H1 (cell line): ENCODE data around the gene CAMTA1. TPM values are rescaled to one million over a fixed set of nuclear protein-coding genes. Genes with fewer than 3 reads are reported as not detected.

Experiments
- BRCA1 ChIP-seq: IDR thresholded peaks from 2 replicates; pipeline ENCODE4 v1.6.1; 2012; ENCODE audit warnings: low read depth, low read length, improper control_type of control experiment
- E2F6 ChIP-seq: IDR thresholded peaks from 2 replicates; pipeline ENCODE4 v1.6.1; 2012; ENCODE audit warnings: inconsistent platforms
- HDAC2 ChIP-seq, 2 experiments: fragments of 300-600 bp in 1 of 2; sonication (generic) in 1 of 2; IDR thresholded peaks; 2 replicates each; pipeline ENCODE4 v1.6.1; 2011 to 2012; ENCODE audit warnings: low read depth in 2 of 2, low read length in 2 of 2, mild to moderate bottlenecking in 2 of 2, moderate library complexity in 2 of 2, borderline replicate concordance in 1 of 2, inconsistent platforms in 1 of 2
- KDM5A ChIP-seq: fragments of 200-600 bp; IDR thresholded peaks from 2 replicates; pipeline ENCODE4 v1.7.1; 2012; ENCODE audit warnings: mild to moderate bottlenecking, low read length, inconsistent platforms, mixed read lengths
- MAX ChIP-seq: IDR thresholded peaks from 2 replicates; pipeline ENCODE4 v1.6.1; 2012; ENCODE audit warnings: inconsistent platforms
- SAP30 ChIP-seq: fragments of 300-600 bp; sonication (generic); IDR thresholded peaks from 2 replicates; pipeline ENCODE4 v1.7.1; 2012; ENCODE audit warnings: low read length, moderate library complexity, mild to moderate bottlenecking, inconsistent platforms; ENCODE audit not compliant: insufficient read depth, insufficient replicate concordance
- TBP ChIP-seq: IDR thresholded peaks from 2 replicates; pipeline ENCODE4 v1.6.1; 2011; ENCODE audit warnings: low read depth, low read length, improper control_type of control experiment
- polyA plus RNA-seq, 7 experiments: library from polyadenylated mRNA; depleted of rRNA in 3 of 7; stranded (reverse) in 5 of 7; unstranded in 2 of 7; fragments of >200 nt in 5 of 7; fragments of 200-250 nt in 2 of 7; gene quantifications; 1 replicate in 5 of 7; 2 replicates in 1 of 7; 4 replicates in 1 of 7; pipeline versions ENCODE4 v1.2.1 to v1.2.3, GENCODE V29; 2011 to 2013; ENCODE audit warnings: missing spikeins in 2 of 7, mixed read lengths in 2 of 7
- total RNA-seq: library from RNA; stranded (reverse); fragmentation: NEBNext Ultra II Directional; extraction: Animal tissue kit (Norgen Biotek cat#: 25700); gene quantifications from 2 replicates; pipeline ENCODE4 v1.2.1, GENCODE V29; 2021

The CAMTA1 gene
- total and polyA plus RNA-seq, 2 of the 8 experiments (the other 6 are each of a cell fraction or from before 2014, with no cell fraction given) = 65.0 to 119 TPM

- no peak for TF ChIP-seq BRCA1
- no peak for TF ChIP-seq HDAC2 (IDR thresholded peaks at IDR 0.05; ENCODE audit: borderline replicate concordance in 1 of 2, low read depth in 2 of 2, low read length in 2 of 2)
- TF ChIP-seq KDM5A = no peak
- peak; percentile 91 for TF ChIP-seq TBP
- TF ChIP-seq MAX = peak; percentile 55
- TF ChIP-seq E2F6 = no peak
- TF ChIP-seq SAP30 = no peak
Measured at GRCh38 chr1:7046314-7046713, 261.1 kb downstream of the CAMTA1 start (continued).
